GM23338 (cell line): Measurements from ENCODE around the gene FILIP1. TPM values are rescaled to one million over a fixed set of nuclear protein-coding genes. Genes with fewer than 3 reads are reported as not detected.

Experiments used
- CREB1 ChIP-seq: fragments of 250-450 bp; sonication (Bioruptor Pico); IDR thresholded peaks from 2 replicates; pipeline ENCODE4 v1.5.0; 2020; ENCODE audit warnings: low read depth, mild to moderate bottlenecking, moderate library complexity
- EZH2 ChIP-seq: fragments of 200-600 bp; sonication (generic); IDR thresholded peaks from one replicate; pipeline ENCODE4 v1.8.0; 2017; ENCODE audit warnings: antibody characterized with exemption, mild to moderate bottlenecking, low read depth; ENCODE audit not compliant: unreplicated experiment
- EZH2phosphoT487 ChIP-seq: fragments of 200-600 bp; sonication (generic); IDR thresholded peaks from one replicate; pipeline ENCODE4 v1.8.1; 2018; ENCODE audit warnings: antibody characterized with exemption; ENCODE audit not compliant: unreplicated experiment
- JUNB ChIP-seq: IDR thresholded peaks from one replicate; pipeline ENCODE4 v1.6.1; 2016; ENCODE audit warnings: antibody characterized with exemption; ENCODE audit not compliant: unreplicated experiment
- NANOG ChIP-seq: IDR thresholded peaks from 2 replicates; pipeline ENCODE4 v1.6.1; 2016; ENCODE audit warnings: antibody characterized with exemption, borderline replicate concordance
- REST ChIP-seq: IDR thresholded peaks from one replicate; pipeline ENCODE4 v1.6.1; 2018; ENCODE audit warnings: antibody characterized with exemption; ENCODE audit not compliant: unreplicated experiment
- STAT1 ChIP-seq: IDR thresholded peaks from one replicate; pipeline ENCODE4 v1.6.1; 2016; ENCODE audit warnings: antibody characterized with exemption; ENCODE audit not compliant: unreplicated experiment
- ZNF114 ChIP-seq: fragments of 250-450 bp; sonication (Bioruptor Pico); IDR thresholded peaks from 2 replicates; pipeline ENCODE4 v1.5.0; 2020; ENCODE audit warnings: mild to moderate bottlenecking, moderate library complexity
- ZNF462 ChIP-seq: fragments of 250-450 bp; sonication (Bioruptor Pico); IDR thresholded peaks from 2 replicates; pipeline ENCODE4 v1.5.0; 2020; ENCODE audit warnings: mild to moderate bottlenecking, moderate library complexity
- polyA plus RNA-seq: library from polyadenylated mRNA; unstranded; fragments of >200 nt; fragmentation: Nextera tagmentation; extraction: Ambion mirVana; gene quantifications from 2 replicates; pipeline ENCODE4 v1.2.1, GENCODE V29; 2016
- total RNA-seq: library from RNA; depleted of rRNA; stranded (reverse); fragments of >200 nt; shearing (Covaris generic); gene quantifications from 2 replicates; pipeline ENCODE4 v1.2.3, GENCODE V29; 2014

FILIP1 gene
- total and polyA plus RNA-seq, 2 experiments from 2014 or later = 3.7 to 6.4 TPM

DNA sequence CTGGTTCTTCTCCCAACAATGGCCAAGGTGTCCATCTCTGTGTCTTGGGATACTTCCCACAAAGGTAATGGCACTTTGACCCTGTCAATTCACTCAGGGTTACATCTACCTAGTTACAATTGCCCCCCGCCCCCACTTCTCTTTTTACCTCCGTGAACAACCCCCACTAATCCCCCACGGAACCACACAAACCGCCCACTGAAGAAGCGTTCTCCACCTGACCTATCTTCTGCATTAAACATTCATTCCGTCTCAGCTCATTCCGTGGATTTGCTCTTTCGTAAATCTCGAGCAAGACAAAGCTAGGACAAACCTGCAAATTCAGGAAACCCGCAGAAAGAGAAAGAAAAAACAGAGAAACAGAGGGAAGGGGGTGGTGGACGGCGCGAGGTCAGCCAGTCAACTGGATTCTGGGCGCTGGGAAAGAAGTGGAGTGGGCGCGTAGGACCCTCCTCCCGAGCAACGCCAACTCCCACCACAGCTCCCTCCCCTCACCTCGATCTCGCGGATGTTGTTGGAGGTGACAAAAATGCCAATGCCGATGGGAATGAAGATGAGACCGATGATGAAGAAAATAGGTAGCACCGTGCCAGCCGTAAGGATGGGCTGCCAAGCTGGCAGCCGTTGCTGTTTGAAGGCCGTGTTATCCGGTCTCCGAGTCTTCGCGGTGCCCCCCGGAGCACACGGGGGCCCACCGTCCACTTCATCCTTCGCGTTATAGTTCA is 209.5 kb downstream of the FILIP1 start (continued):
- TF ChIP-seq ZNF462 (CRISPR knock-in tag) = no peak
- TF ChIP-seq JUNB = no peak
- no peak for TF ChIP-seq REST
- TF ChIP-seq ZNF114 (CRISPR knock-in tag) = no peak
- TF ChIP-seq NANOG = no peak
- no peak for TF ChIP-seq CREB1 (CRISPR knock-in tag)
- no peak for TF ChIP-seq EZH2
- no peak for TF ChIP-seq STAT1
- no peak for TF ChIP-seq EZH2phosphoT487
